Measurements from ENCODE around the gene EFCAB8.

GRCh38 chr20:32966382-32966781 is 107.7 kb downstream of the EFCAB8 start:
- TF ChIP-seq MAX (IDR thresholded peaks at IDR 0.05) (no peak), ZBTB7A (IDR thresholded peaks at IDR 0.05; ENCODE audit: low read depth) (no peak), YY1 (IDR thresholded peaks at IDR 0.05; ENCODE audit: low read depth) (no peak), EP300 (IDR thresholded peaks at IDR 0.05; ENCODE audit: borderline replicate concordance) (no peak), CEBPB (IDR thresholded peaks at IDR 0.05) (no peak), TCF12 (IDR thresholded peaks at IDR 0.05; ENCODE audit: low read depth) (no peak), REST (IDR thresholded peaks at IDR 0.05; ENCODE audit: low read depth) (no peak), EGR1 (IDR thresholded peaks at IDR 0.05) (no peak), FOXM1 (IDR thresholded peaks at IDR 0.05; ENCODE audit: borderline replicate concordance, low read depth) (no peak), RAD21 (IDR thresholded peaks at IDR 0.05; ENCODE audit: low read depth) (no peak), TAF1 (IDR thresholded peaks at IDR 0.05; ENCODE audit: low read depth) (no peak), NFIC (IDR thresholded peaks at IDR 0.05) (no peak)

All from Ishikawa (cell line).